OCI-LY1 (cell line): ENCODE results near the gene LNPEP.

Experiments
- EZH2 ChIP-seq: fragments of 200-600 bp; sonication (generic), shearing (Covaris generic); IDR thresholded peaks from 2 replicates; pipeline ENCODE4 v1.8.0; 2017; ENCODE audit warnings: borderline replicate concordance, mixed run types, mild to moderate bottlenecking, antibody characterized with exemption, low read length, moderate library complexity, mixed read lengths
- TF ChIP-seq, protein P1 (sequence below): fragments of 200-600 bp; sonication (generic), shearing (Covaris generic); IDR thresholded peaks from 2 replicates; pipeline ENCODE4 v1.5.1; 2017; ENCODE audit warnings: mild to moderate bottlenecking, antibody characterized with exemption, low read length, moderate library complexity, mixed read lengths

DNA sequence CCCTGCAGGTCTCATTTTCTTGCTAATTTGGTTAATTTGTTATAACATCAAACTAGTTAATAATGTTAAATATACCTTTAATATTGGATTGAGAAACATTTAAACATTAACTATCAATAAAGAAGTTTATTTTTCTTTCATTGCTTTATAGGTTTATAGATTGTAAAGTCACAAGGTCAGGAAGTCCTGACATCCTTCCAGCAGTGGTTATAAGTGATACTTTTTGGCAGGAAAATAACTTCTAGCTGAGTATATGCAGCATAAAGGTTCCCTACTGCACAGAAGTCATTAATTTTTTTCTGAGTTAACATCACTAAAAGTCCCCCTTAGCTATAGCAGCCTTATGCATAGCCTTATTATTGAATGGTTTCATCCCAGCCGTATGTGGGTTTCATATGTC is 85.5 kb downstream of the LNPEP start:
- TF ChIP-seq, protein P1, sequence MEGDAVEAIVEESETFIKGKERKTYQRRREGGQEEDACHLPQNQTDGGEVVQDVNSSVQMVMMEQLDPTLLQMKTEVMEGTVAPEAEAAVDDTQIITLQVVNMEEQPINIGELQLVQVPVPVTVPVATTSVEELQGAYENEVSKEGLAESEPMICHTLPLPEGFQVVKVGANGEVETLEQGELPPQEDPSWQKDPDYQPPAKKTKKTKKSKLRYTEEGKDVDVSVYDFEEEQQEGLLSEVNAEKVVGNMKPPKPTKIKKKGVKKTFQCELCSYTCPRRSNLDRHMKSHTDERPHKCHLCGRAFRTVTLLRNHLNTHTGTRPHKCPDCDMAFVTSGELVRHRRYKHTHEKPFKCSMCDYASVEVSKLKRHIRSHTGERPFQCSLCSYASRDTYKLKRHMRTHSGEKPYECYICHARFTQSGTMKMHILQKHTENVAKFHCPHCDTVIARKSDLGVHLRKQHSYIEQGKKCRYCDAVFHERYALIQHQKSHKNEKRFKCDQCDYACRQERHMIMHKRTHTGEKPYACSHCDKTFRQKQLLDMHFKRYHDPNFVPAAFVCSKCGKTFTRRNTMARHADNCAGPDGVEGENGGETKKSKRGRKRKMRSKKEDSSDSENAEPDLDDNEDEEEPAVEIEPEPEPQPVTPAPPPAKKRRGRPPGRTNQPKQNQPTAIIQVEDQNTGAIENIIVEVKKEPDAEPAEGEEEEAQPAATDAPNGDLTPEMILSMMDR, result no peak
- TF ChIP-seq EZH2, result no peak
